ENCODE measurements around the gene PBX1. TPM values are rescaled to one million over a fixed set of nuclear protein-coding genes. Genes with fewer than 3 reads are reported as not detected.

Gene PBX1
- total RNA-seq, 2 experiments from 2014 or later: 0.11 to 0.51 TPM

GRCh38 chr1:164748253-164748899 is 189.4 kb downstream of the PBX1 start:
- H3K27me3 Mint-ChIP-seq: no peaks in the 10 kb centered on the region
- no peaks in the 10 kb centered on the region for H3K36me3 Mint-ChIP-seq
- no peak for DNase-seq
- no peaks in the 10 kb centered on the region for H3K4me1 Mint-ChIP-seq
- no peaks in the 10 kb centered on the region for H3K9me3 Mint-ChIP-seq
- POLR2A ChIA-PET: no interaction called here
- no peak overlapping the region for H3K4me3 Mint-ChIP-seq
- no peak overlapping the region for H3K27ac Mint-ChIP-seq
- no peak for ATAC-seq (ENCODE audit: low read depth)

DNA sequence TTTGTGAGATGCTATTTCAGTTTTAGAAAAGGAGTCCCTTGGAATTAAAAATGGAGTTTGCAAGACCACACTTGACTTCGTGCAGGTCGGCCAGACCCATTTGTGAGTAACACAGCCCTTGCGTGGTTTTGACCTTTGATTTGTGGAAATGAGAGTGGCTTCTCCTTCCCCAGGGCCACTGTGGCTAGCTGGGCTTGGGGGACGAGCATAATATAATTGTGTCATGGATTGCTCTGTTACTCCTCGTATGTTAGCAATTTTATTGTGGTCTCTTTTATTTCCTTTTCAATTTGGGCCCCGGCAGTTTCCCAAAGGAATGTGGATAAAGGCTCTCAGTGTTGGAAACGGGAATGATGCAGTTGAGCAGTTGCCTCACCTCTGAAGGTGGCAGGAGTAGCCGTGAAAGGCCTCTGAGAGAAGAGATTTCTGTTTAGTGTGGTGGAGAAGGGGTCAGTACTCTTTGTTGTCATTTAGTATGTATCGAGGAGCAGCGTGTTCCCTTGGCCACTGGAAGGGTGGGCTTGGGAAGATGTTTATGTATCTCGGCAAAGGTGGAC is 194.6 kb downstream of the PBX1 start:
- no peaks in the 10 kb centered on the region for H3K9me3 Mint-ChIP-seq
- H3K27ac Mint-ChIP-seq: no peak overlapping the region
- no peaks in the 10 kb centered on the region for H3K4me1 Mint-ChIP-seq

DNA sequence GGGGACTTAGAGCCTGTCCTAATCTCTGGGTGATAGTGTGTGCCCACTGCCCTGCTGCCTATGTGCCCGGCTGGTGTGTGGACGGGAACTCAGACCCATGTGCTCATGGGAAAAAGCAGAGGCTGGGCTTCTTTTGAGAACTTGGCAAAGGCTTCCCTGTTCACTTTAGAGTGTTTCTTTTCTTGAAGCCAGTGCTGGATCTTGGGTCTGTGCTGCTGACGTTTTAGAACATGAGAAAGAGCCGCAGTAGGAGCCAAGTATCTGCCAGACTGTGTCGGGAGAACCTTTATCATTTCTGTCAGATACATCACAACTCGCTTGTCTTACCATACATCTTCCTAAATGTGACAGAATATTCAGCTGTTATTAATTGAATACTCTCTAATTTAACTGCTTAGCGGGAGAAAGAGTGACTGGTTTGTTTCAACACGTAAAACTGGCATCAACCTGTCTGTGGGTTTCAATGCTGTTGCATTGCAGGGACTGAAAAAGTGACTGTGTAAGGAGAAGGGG is 195.2 kb downstream of the PBX1 start:
- Mint-ChIP-seq H3K27me3 (no peaks in the 10 kb centered on the region), H3K9me3 (no peaks in the 10 kb centered on the region), H3K27ac (no peak overlapping the region), H3K4me1 (no peaks in the 10 kb centered on the region), H3K4me3 (no peak overlapping the region), H3K36me3 (no peaks in the 10 kb centered on the region)
- DNase-seq: no peak
- POLR2A ChIA-PET: no interaction called here
- no peak for ATAC-seq (ENCODE audit: low read depth)

More for the DNA sequence above, 194.6 kb downstream of the PBX1 start:
- no peak for DNase-seq
- no peak for ATAC-seq (ENCODE audit: low read depth)
- Mint-ChIP-seq H3K27me3 (no peaks in the 10 kb centered on the region), H3K4me3 (no peak overlapping the region), H3K36me3 (no peaks in the 10 kb centered on the region)
- POLR2A ChIA-PET: no interaction called here

- H3K27me3 Mint-ChIP-seq: no peaks in the 10 kb centered on the region
- no peaks in the 10 kb centered on the region for H3K4me1 Mint-ChIP-seq
- POLR2A ChIA-PET: no interaction called here
- no peaks in the 10 kb centered on the region for H3K36me3 Mint-ChIP-seq
- DNase-seq (no peak), ATAC-seq (ENCODE audit: low read depth) (no peak)
- no peak overlapping the region for H3K4me3 Mint-ChIP-seq
- no peaks in the 10 kb centered on the region for H3K9me3 Mint-ChIP-seq
- H3K27ac Mint-ChIP-seq: no peak overlapping the region
Measured at GRCh38 chr1:164755690-164756089, 196.7 kb downstream of the PBX1 start.

DNA sequence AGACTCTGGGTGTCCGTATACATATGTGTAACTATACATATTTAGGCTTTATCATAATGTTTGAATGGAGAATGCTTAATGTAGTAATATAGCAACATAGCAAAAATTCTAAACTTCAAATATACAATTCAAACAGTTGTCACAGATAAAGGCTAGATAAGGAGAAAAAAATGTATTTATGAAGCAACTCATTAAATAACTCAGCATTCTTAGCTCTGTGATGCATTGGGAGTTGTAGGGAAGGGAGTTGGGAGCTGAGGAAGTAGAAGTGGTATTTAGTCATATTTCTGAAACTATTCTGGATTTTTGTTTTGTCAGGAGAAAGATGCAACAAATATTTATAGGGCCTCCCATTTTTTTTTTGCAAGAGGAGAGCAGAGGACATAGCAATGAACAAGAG is 197.8 kb downstream of the PBX1 start:
- no peaks in the 10 kb centered on the region for H3K4me1 Mint-ChIP-seq
- no peaks in the 10 kb centered on the region for H3K36me3 Mint-ChIP-seq
- ATAC-seq (ENCODE audit: low read depth) (no peak), DNase-seq (no peak)
- H3K9me3 Mint-ChIP-seq: no peaks in the 10 kb centered on the region
- H3K27me3 Mint-ChIP-seq: no peaks in the 10 kb centered on the region
- H3K4me3 Mint-ChIP-seq: no peak overlapping the region
- POLR2A ChIA-PET: no interaction called here
- no peak overlapping the region for H3K27ac Mint-ChIP-seq

- no peaks in the 10 kb centered on the region for H3K4me1 Mint-ChIP-seq
- POLR2A ChIA-PET: no interaction called here
- no peak for ATAC-seq (ENCODE audit: low read depth)
- no peaks in the 10 kb centered on the region for H3K27me3 Mint-ChIP-seq
- no peak overlapping the region for H3K27ac Mint-ChIP-seq
- no peak for DNase-seq
- no peaks in the 10 kb centered on the region for H3K36me3 Mint-ChIP-seq
- no peaks in the 10 kb centered on the region for H3K9me3 Mint-ChIP-seq
- H3K4me3 Mint-ChIP-seq: no peak overlapping the region
Measured at GRCh38 chr1:164757625-164758024, 198.6 kb downstream of the PBX1 start.

DNA sequence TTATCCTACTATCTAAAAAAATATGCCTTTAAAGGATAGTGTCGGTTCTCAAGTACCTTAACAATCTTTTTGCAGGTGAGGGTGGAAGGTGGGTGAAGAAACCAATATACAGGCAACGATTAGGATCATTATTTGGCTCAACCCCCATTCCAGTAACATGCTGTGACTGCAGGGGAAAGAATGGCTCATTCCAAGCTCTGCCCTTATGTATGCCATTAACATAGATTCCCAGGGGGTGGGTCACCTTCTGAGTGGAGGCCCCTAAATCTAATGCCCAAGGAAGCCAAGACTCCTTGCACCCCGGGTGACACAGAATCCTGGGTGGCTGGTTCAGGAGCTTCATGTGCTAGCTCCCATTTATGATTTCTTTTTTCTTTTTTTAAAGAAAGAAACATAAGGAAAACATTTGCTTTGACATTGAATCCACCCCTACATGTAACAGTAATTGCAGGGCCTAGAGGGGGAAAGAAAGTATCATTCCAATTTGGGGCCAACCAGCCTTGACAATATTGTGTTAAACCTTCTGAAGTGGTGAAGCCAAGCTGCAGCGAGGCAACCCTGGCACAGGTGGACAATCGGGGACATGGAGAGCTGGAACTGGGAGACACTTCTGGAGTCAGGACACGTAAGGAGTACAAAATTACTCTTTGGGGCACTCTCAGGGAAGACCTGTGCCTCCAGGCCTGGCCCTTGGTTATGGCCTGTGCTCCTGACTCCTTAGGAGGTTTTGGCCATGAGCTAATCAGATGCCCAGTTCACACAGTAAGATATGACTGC is 200.3 kb downstream of the PBX1 start:
- Mint-ChIP-seq H3K27ac (no peak overlapping the region), H3K36me3 (no peaks in the 10 kb centered on the region), H3K4me3 (no peak overlapping the region), H3K27me3 (no peaks in the 10 kb centered on the region), H3K9me3 (no peaks in the 10 kb centered on the region), H3K4me1 (no peaks in the 10 kb centered on the region)
- POLR2A ChIA-PET: no interaction called here
- no peak for ATAC-seq (ENCODE audit: low read depth)
- DNase-seq: no peak

- Mint-ChIP-seq H3K9me3 (no peaks in the 10 kb centered on the region), H3K36me3 (no peaks in the 10 kb centered on the region), H3K27ac (no peak overlapping the region), H3K4me3 (no peak overlapping the region), H3K4me1 (no peaks in the 10 kb centered on the region), H3K27me3 (no peaks in the 10 kb centered on the region)
- DNase-seq: no peak
- ATAC-seq (ENCODE audit: low read depth): no peak
- POLR2A ChIA-PET: no interaction called here
Measured at GRCh38 chr1:164759979-164760469, 201.0 kb downstream of the PBX1 start.

- no peak overlapping the region for H3K27ac Mint-ChIP-seq
- no peaks in the 10 kb centered on the region for H3K27me3 Mint-ChIP-seq
- DNase-seq (no peak), ATAC-seq (ENCODE audit: low read depth) (no peak)
- H3K36me3 Mint-ChIP-seq: no peaks in the 10 kb centered on the region
- no peaks in the 10 kb centered on the region for H3K4me1 Mint-ChIP-seq
- H3K4me3 Mint-ChIP-seq: no peak overlapping the region
- POLR2A ChIA-PET: no interaction called here
- H3K9me3 Mint-ChIP-seq: no peaks in the 10 kb centered on the region
Measured at GRCh38 chr1:164760569-164760968, 201.6 kb downstream of the PBX1 start.

DNA sequence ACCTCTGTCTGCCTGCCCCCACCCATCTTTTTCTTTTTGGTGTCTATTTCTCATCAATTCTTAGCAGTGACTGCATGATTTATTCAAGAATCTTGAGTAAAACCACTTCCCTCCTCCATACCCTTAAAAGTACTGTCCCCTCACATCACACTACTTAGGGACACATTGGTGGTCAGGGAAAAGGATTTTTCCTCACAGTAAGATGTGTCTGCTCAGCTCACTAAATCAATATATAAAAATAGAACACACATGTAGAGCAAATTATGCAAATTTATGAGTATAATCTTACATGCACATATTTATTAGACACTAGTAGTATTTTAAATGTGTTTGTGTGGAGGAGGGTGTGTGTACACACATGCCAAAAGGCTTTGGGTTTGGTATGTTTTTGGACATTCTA is 202.0 kb downstream of the PBX1 start:
- POLR2A ChIA-PET: no interaction called here

GRCh38 chr1:164763098-164763497 is 204.1 kb downstream of the PBX1 start:
- Mint-ChIP-seq H3K4me1 (no peaks in the 10 kb centered on the region), H3K9me3 (no peaks in the 10 kb centered on the region), H3K27me3 (no peaks in the 10 kb centered on the region), H3K27ac (no peak overlapping the region), H3K4me3 (no peak overlapping the region), H3K36me3 (no peaks in the 10 kb centered on the region)
- no peak for DNase-seq
- no peak for ATAC-seq (ENCODE audit: low read depth)
- POLR2A ChIA-PET: no interaction called here

More for the DNA sequence above, 202.0 kb downstream of the PBX1 start:
- Mint-ChIP-seq H3K9me3 (no peaks in the 10 kb centered on the region), H3K27ac (no peak overlapping the region), H3K36me3 (no peaks in the 10 kb centered on the region), H3K27me3 (no peaks in the 10 kb centered on the region), H3K4me3 (no peak overlapping the region), H3K4me1 (no peaks in the 10 kb centered on the region)
- ATAC-seq (ENCODE audit: low read depth) (no peak), DNase-seq (no peak)

DNA sequence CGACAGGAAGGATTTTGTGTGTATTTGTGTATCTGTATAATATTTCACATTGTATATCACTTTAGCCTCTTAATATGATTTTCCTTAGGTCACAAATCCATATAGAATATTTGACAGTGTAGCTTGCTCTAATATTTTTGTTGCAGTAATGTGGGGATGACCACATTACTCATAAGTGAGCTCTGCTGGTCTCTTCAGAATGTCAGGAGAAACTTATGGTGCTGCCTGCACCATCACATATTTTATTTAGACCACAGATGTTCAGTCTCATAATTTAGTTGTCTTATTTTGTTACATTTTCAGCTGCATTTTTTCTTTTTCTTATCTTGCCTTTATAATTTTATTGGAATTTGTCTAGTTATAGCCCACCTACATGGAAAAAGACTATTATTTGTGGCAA is 205.3 kb downstream of the PBX1 start:
- ATAC-seq (ENCODE audit: low read depth): no peak
- Mint-ChIP-seq H3K27me3 (no peaks in the 10 kb centered on the region), H3K36me3 (no peaks in the 10 kb centered on the region), H3K27ac (no peak overlapping the region), H3K4me3 (no peak overlapping the region), H3K4me1 (no peaks in the 10 kb centered on the region), H3K9me3 (no peaks in the 10 kb centered on the region)
- DNase-seq: no peak
- POLR2A ChIA-PET: no interaction called here

DNA sequence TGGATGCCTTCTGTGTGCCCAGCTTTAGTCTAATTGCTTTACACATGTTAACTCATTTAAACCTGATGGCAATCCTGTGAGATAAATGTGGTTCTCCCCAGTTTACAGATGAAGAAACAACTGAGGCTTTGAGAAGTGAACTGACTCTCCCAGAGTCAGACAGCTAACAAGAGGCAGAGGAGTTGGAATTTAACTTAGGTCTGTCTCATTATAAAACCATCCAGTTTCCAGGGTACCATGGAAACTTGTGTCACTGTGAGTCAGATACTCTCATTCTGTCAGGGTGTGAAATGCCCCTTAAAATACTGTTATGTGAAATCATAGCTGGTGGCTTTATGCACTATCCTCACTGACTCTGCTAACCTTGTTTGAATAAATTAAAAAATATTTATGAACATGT is 206.6 kb downstream of the PBX1 start:
- no peaks in the 10 kb centered on the region for H3K36me3 Mint-ChIP-seq
- DNase-seq (no peak), ATAC-seq (ENCODE audit: low read depth) (no peak)
- no peaks in the 10 kb centered on the region for H3K4me1 Mint-ChIP-seq
- no peaks in the 10 kb centered on the region for H3K27me3 Mint-ChIP-seq
- H3K27ac Mint-ChIP-seq: no peak overlapping the region
- no peaks in the 10 kb centered on the region for H3K9me3 Mint-ChIP-seq
- no peak overlapping the region for H3K4me3 Mint-ChIP-seq
- POLR2A ChIA-PET: no interaction called here

All from activated naive CD8-positive, alpha-beta T cell treated with anti-CD3 and anti-CD28 coated beads, Interleukin-2, amount 10 ng/mL, durations not matched to agents 7 days and 5 days (primary cell).